Activated T-helper 1 cell treated with anti-CD3 and anti-CD28 coated beads, Interleukin-12 subunit alpha, Interleukin-12 subunit beta, Interleukin-2, Interleukin-4 antibody, amounts not matched to agents 30 ng/mL and 10 ng/mL and 1 ng/mL, durations not matched to agents 14 hours and 24 hours and 36 hours (primary cell): ENCODE data around the gene MYZAP. TPM values are rescaled to one million over a fixed set of nuclear protein-coding genes. Genes with fewer than 3 reads are reported as not detected.
A peak's percentile ranks its signal among the peaks of the same experiment; 100 is the strongest.

Experiments
- DNase-seq: peaks from one replicate; pipeline ENCODE4 v3.0.0; 2021; ENCODE audit warnings: low spot score
- H3K27ac Mint-ChIP-seq: one replicate; pipeline ENCODE4 v1.8.0; 2021; ENCODE audit warnings: mild to moderate bottlenecking, mixed read lengths
- H3K27me3 Mint-ChIP-seq: one replicate; pipeline ENCODE4 v1.8.0; 2022; ENCODE audit warnings: mild to moderate bottlenecking, moderate library complexity, mixed read lengths; ENCODE audit not compliant: insufficient read depth
- H3K36me3 Mint-ChIP-seq: one replicate; pipeline ENCODE4 v1.8.0; 2021; ENCODE audit warnings: low read depth, mixed read lengths
- H3K4me1 Mint-ChIP-seq: one replicate; pipeline ENCODE4 v1.8.0; 2021; ENCODE audit warnings: low read depth, mixed read lengths
- H3K4me3 Mint-ChIP-seq: one replicate; pipeline ENCODE4 v1.8.0; 2021; ENCODE audit warnings: mild to moderate bottlenecking, moderate library complexity, mixed read lengths
- H3K9me3 Mint-ChIP-seq: one replicate; pipeline ENCODE4 v1.8.0; 2021; ENCODE audit warnings: mixed read lengths
- intact Hi-C: fragments of 100-400 bp; cut with micrococcal nuclease; formaldehyde crosslinking; loops from one replicate; pipeline ENCODE4 v1.15.1; 2024
- total RNA-seq: library from RNA; stranded (reverse); gene quantifications from 2 replicates; pipeline ENCODE4 v1.2.3, GENCODE V29; 2022

The MYZAP gene
- total RNA-seq, 1 donor from 2014 or later, result not detected

- H3K27me3 Mint-ChIP-seq, result peaks cover 9% of the 10 kb centered on the region
- no peak for DNase-seq
- peaks cover 5% of the 10 kb centered on the region for H3K9me3 Mint-ChIP-seq
- H3K36me3 Mint-ChIP-seq, result no peaks in the 10 kb centered on the region
- intact Hi-C loops, result no loop called here
- H3K27ac Mint-ChIP-seq, result no peak overlapping the region
- H3K4me3 Mint-ChIP-seq, result no peak overlapping the region
- H3K4me1 Mint-ChIP-seq, result no peaks in the 10 kb centered on the region
These were observed 37.5 kb upstream of the MYZAP start for GRCh38 chr15:57554063-57554811.

DNA sequence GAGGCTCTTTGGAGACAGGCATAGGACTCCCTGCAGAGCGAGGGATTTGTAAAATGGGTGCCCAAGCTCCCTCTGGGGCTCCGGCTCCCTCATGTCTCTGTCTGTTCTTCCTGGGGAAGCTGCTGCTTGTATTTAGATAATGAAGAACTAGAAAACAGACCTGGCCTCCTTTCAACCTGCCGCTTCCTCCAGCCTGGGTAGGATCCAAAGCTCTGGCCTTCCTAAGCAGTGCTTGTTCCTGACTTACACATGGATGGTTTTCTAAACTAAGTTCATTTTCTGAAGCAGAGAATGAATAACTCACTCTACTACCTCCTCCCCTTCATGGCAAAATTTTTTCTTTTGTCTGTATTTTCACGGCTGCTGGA lies 36.9 kb upstream of the MYZAP start:
- H3K36me3 Mint-ChIP-seq, result no peaks in the 10 kb centered on the region
- no peak overlapping the region for H3K4me3 Mint-ChIP-seq
- no peaks in the 10 kb centered on the region for H3K4me1 Mint-ChIP-seq
- peaks cover 9% of the 10 kb centered on the region for H3K27me3 Mint-ChIP-seq
- DNase-seq, result no peak
- H3K9me3 Mint-ChIP-seq, result peaks cover 5% of the 10 kb centered on the region
- intact Hi-C loops, result no loop called here
- no peak overlapping the region for H3K27ac Mint-ChIP-seq

- H3K4me1 Mint-ChIP-seq, result no peaks in the 10 kb centered on the region
- no peaks in the 10 kb centered on the region for H3K36me3 Mint-ChIP-seq
- DNase-seq, result no peak
- intact Hi-C loops, result no loop called here
- H3K27me3 Mint-ChIP-seq, result peaks cover 9% of the 10 kb centered on the region
- no peak overlapping the region for H3K4me3 Mint-ChIP-seq
- peaks cover 5% of the 10 kb centered on the region for H3K9me3 Mint-ChIP-seq
- no peak overlapping the region for H3K27ac Mint-ChIP-seq
These were observed 36.4 kb upstream of the MYZAP start for GRCh38 chr15:57555270-57555669.

- peaks cover 5% of the 10 kb centered on the region for H3K9me3 Mint-ChIP-seq
These were observed 35.7 kb upstream of the MYZAP start for GRCh38 chr15:57556040-57556439.

DNA sequence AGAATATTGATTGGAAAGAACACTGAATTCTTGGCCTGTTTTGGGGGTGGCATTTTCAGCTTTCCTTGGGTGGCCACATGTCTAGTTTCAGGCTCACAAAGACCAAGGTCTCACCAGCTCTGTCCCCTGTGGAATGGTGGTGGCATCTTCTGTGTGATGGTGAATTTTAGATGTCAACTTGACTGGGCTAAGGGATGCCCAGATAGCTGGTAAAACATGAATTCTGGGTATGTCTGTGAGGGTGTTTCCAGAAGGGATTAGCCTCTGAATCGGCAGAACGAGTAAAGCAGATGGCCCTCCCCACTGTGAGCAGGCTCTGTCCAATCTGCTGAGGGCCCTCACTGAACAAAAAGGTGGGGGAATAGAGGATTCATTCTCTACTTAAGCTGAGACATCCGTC lies 34.4 kb upstream of the MYZAP start:
- H3K36me3 Mint-ChIP-seq, result peaks cover 2% of the 10 kb centered on the region
- H3K4me3 Mint-ChIP-seq, result no peak overlapping the region
- H3K4me1 Mint-ChIP-seq, result peaks cover 16% of the 10 kb centered on the region
- no peak for DNase-seq
- H3K9me3 Mint-ChIP-seq, result peaks cover 9% of the 10 kb centered on the region
- peaks cover 10% of the 10 kb centered on the region for H3K27me3 Mint-ChIP-seq
- no peak overlapping the region for H3K27ac Mint-ChIP-seq
- intact Hi-C loops, result no loop called here

More at GRCh38 chr15:57556040-57556439, 35.7 kb upstream of the MYZAP start:
- peaks cover 10% of the 10 kb centered on the region for H3K27me3 Mint-ChIP-seq
- no peaks in the 10 kb centered on the region for H3K36me3 Mint-ChIP-seq
- no peak overlapping the region for H3K4me3 Mint-ChIP-seq
- intact Hi-C loops, result no loop called here
- H3K27ac Mint-ChIP-seq, result no peak overlapping the region
- peaks cover 7% of the 10 kb centered on the region for H3K4me1 Mint-ChIP-seq
- no peak for DNase-seq

DNA sequence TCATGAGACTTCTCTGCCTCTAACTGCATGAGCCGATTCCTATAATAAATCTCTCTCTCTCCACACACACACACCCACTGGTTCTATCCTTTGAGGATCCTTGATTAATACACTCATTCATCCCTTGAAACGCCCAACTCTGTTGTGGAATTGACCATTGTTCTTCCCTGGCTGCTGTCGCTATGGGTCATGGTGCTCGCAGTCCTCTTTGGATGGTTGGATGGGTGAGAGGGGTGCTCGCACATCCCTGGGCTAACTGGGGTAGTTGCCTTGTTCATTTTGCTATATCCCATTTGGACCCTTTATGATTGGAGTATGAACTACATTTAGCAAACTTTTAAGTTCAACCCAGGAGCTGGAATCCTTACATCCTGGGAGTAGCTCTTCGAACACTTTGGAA lies 33.9 kb upstream of the MYZAP start:
- no peak overlapping the region for H3K4me3 Mint-ChIP-seq
- H3K36me3 Mint-ChIP-seq, result peaks cover 2% of the 10 kb centered on the region
- peaks cover 22% of the 10 kb centered on the region for H3K4me1 Mint-ChIP-seq
- peaks cover 9% of the 10 kb centered on the region for H3K9me3 Mint-ChIP-seq
- DNase-seq, result no peak
- no peak overlapping the region for H3K27ac Mint-ChIP-seq
- intact Hi-C loops, result loop anchor here (2.0 kb wide), 1 partner anchor 625 kb away; no protein-coding TSS in a partner anchor
- H3K27me3 Mint-ChIP-seq, result peaks cover 12% of the 10 kb centered on the region

- peaks cover 2% of the 10 kb centered on the region for H3K36me3 Mint-ChIP-seq
- peaks cover 9% of the 10 kb centered on the region for H3K27me3 Mint-ChIP-seq
- intact Hi-C loops, result loop anchor here (2.0 to 5.0 kb wide), 5 partner anchors 82 to 793 kb away; no protein-coding TSS in a partner anchor
- H3K4me1 Mint-ChIP-seq, result peaks cover 31% of the 10 kb centered on the region
- peak; percentile 51 for DNase-seq
- peak overlapping the region; percentile 20 for H3K27ac Mint-ChIP-seq
- peaks cover 9% of the 10 kb centered on the region for H3K9me3 Mint-ChIP-seq
- H3K4me3 Mint-ChIP-seq, result no peak overlapping the region
These were observed 31.8 kb upstream of the MYZAP start for GRCh38 chr15:57559875-57560274.

- H3K9me3 Mint-ChIP-seq, result peaks cover 9% of the 10 kb centered on the region
- H3K27me3 Mint-ChIP-seq, result peaks cover 9% of the 10 kb centered on the region
- peaks cover 42% of the 10 kb centered on the region for H3K4me1 Mint-ChIP-seq
- intact Hi-C loops, result loop anchor here (1.0 to 5.0 kb wide), 7 partner anchors 26 to 794 kb away; partner anchors contain the start of gene POLR2M
- H3K4me3 Mint-ChIP-seq, result peak overlapping the region; percentile 27
- peak overlapping the region; percentile 88 for H3K27ac Mint-ChIP-seq
- H3K36me3 Mint-ChIP-seq, result peaks cover 2% of the 10 kb centered on the region
- peak; percentile 51 for DNase-seq
These were observed 30.5 kb upstream of the MYZAP start for GRCh38 chr15:57561041-57561711.

- Mint-ChIP-seq H3K27me3 (peaks cover 9% of the 10 kb centered on the region), H3K4me1 (peaks cover 42% of the 10 kb centered on the region), H3K36me3 (peaks cover 2% of the 10 kb centered on the region), H3K4me3 (no peak overlapping the region), H3K9me3 (peaks cover 9% of the 10 kb centered on the region), H3K27ac (peak overlapping the region; percentile 47)
- no peak for DNase-seq
- intact Hi-C loops, result loop anchor here (5.0 kb wide), 4 partner anchors 80 to 795 kb away; no protein-coding TSS in a partner anchor
These were observed 29.4 kb upstream of the MYZAP start for GRCh38 chr15:57562196-57562769.

DNA sequence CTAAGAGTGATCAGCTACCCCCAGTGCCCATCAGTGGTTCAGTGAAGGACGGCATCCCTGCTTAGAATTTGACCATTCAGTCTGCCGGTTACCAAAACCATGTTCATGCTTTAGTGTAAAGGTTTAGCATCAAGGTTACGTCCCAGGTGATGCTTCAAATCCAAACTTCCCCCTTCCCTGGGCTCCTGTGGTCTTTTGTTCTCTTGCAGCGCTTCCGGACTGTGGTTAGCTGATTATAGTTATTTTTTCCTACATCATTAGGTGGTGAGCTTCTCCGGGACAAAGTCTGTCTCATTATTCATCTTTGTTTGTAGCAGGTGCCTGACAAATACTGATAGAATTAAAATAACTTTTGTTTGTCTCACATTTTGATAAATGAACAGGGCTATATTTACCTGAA lies 28.3 kb upstream of the MYZAP start:
- peaks cover 2% of the 10 kb centered on the region for H3K36me3 Mint-ChIP-seq
- intact Hi-C loops, result loop anchor here (5.0 kb wide), 4 partner anchors 79 to 796 kb away; no protein-coding TSS in a partner anchor
- DNase-seq, result no peak
- H3K27ac Mint-ChIP-seq, result peak overlapping the region; percentile 51
- H3K27me3 Mint-ChIP-seq, result peaks cover 7% of the 10 kb centered on the region
- H3K4me1 Mint-ChIP-seq, result peaks cover 42% of the 10 kb centered on the region
- peaks cover 9% of the 10 kb centered on the region for H3K9me3 Mint-ChIP-seq
- H3K4me3 Mint-ChIP-seq, result no peak overlapping the region

DNA sequence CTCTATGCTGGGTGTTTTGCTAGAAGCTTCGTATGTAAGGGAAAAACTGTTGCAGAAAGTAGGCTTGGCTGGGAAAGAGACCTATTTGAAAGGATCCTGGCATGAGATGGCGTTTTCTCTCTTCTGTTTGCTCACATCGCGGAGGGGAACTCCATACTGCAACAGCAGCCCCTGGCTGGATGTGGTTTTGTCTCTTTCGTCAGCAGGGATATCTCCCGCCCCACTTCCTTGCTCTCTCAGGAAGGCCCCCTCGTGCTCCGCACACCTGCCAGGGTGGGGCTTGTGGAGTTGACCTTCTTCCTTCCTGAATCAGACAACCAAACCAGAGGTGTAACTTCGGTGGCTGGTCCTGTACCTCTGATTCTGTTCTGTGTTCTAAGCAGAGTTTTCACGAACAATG lies 26.4 kb upstream of the MYZAP start:
- Mint-ChIP-seq H3K27me3 (peaks cover 11% of the 10 kb centered on the region), H3K4me3 (peak overlapping the region; percentile 3), H3K4me1 (peaks cover 42% of the 10 kb centered on the region), H3K9me3 (peaks cover 4% of the 10 kb centered on the region), H3K36me3 (peaks cover 2% of the 10 kb centered on the region), H3K27ac (peak overlapping the region; percentile 47)
- intact Hi-C loops, result no loop called here
- DNase-seq, result peak; percentile 49

- H3K27ac Mint-ChIP-seq, result no peak overlapping the region
- H3K9me3 Mint-ChIP-seq, result no peaks in the 10 kb centered on the region
- H3K4me1 Mint-ChIP-seq, result peaks cover 27% of the 10 kb centered on the region
- peaks cover 17% of the 10 kb centered on the region for H3K27me3 Mint-ChIP-seq
- H3K36me3 Mint-ChIP-seq, result no peaks in the 10 kb centered on the region
- no peak for DNase-seq
- no peak overlapping the region for H3K4me3 Mint-ChIP-seq
- intact Hi-C loops, result no loop called here
These were observed 24.9 kb upstream of the MYZAP start for GRCh38 chr15:57566834-57567233.

GRCh38 chr15:57567891-57568290 lies 23.8 kb upstream of the MYZAP start:
- no peak for DNase-seq
- intact Hi-C loops, result no loop called here
- Mint-ChIP-seq H3K9me3 (no peaks in the 10 kb centered on the region), H3K27ac (no peak overlapping the region), H3K27me3 (peaks cover 15% of the 10 kb centered on the region), H3K36me3 (no peaks in the 10 kb centered on the region), H3K4me3 (no peak overlapping the region), H3K4me1 (peaks cover 19% of the 10 kb centered on the region)
